Measurements from ENCODE around the gene MUS81.

DNA sequence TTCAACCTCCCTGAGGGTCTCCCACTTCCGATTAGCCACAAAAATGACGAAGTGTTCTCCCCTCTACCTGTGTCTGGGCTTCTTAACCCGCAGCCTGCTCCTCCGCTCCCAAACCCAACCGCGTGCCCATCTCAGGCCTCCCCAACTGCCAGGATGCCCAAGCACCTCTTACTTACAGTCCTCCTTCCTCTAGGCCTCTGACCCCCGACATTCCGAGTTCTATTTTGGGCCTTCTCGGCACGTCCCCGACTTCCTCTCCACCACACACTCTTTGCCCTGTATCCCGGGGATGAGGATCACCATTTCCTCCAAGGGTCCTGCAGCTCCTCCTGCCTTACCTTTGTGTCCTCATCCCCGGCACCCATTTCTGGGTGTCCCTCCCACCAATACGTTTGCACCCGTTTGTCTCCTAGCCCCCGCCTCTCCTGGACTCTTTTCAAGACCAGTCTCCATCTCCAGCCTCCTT is 388 bp upstream of the MUS81 start:
- TF ChIP-seq, protein P1, sequence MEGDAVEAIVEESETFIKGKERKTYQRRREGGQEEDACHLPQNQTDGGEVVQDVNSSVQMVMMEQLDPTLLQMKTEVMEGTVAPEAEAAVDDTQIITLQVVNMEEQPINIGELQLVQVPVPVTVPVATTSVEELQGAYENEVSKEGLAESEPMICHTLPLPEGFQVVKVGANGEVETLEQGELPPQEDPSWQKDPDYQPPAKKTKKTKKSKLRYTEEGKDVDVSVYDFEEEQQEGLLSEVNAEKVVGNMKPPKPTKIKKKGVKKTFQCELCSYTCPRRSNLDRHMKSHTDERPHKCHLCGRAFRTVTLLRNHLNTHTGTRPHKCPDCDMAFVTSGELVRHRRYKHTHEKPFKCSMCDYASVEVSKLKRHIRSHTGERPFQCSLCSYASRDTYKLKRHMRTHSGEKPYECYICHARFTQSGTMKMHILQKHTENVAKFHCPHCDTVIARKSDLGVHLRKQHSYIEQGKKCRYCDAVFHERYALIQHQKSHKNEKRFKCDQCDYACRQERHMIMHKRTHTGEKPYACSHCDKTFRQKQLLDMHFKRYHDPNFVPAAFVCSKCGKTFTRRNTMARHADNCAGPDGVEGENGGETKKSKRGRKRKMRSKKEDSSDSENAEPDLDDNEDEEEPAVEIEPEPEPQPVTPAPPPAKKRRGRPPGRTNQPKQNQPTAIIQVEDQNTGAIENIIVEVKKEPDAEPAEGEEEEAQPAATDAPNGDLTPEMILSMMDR (IDR thresholded peaks at IDR 0.05; ENCODE audit: low read depth, low read length), result no peak
- TF ChIP-seq POLR2A (IDR thresholded peaks at IDR 0.05; ENCODE audit: extremely low read depth, insufficient read length), result no peak

Data from NB4 (cell line).